Activated T-helper 1 cell treated with anti-CD3 and anti-CD28 coated beads, Interleukin-12 subunit alpha, Interleukin-12 subunit beta, Interleukin-2, Interleukin-4 antibody, amounts not matched to agents 30 ng/mL and 10 ng/mL and 1 ng/mL, durations not matched to agents 14 hours and 24 hours and 36 hours (primary cell): ENCODE results near the gene HIRA. TPM values are rescaled to one million over a fixed set of nuclear protein-coding genes. Genes with fewer than 3 reads are reported as not detected.
A peak's percentile ranks its signal among the peaks of the same experiment; 100 is the strongest.

Experiments
- DNase-seq: peaks from one replicate; pipeline ENCODE4 v3.0.0; 2021; ENCODE audit warnings: low spot score
- H3K27ac Mint-ChIP-seq: one replicate; pipeline ENCODE4 v1.8.0; 2021; ENCODE audit warnings: mild to moderate bottlenecking, mixed read lengths
- H3K27me3 Mint-ChIP-seq: one replicate; pipeline ENCODE4 v1.8.0; 2022; ENCODE audit warnings: mild to moderate bottlenecking, moderate library complexity, mixed read lengths; ENCODE audit not compliant: insufficient read depth
- H3K36me3 Mint-ChIP-seq: one replicate; pipeline ENCODE4 v1.8.0; 2021; ENCODE audit warnings: low read depth, mixed read lengths
- H3K4me1 Mint-ChIP-seq: one replicate; pipeline ENCODE4 v1.8.0; 2021; ENCODE audit warnings: low read depth, mixed read lengths
- H3K4me3 Mint-ChIP-seq: one replicate; pipeline ENCODE4 v1.8.0; 2021; ENCODE audit warnings: mild to moderate bottlenecking, moderate library complexity, mixed read lengths
- H3K9me3 Mint-ChIP-seq: one replicate; pipeline ENCODE4 v1.8.0; 2021; ENCODE audit warnings: mixed read lengths
- intact Hi-C: fragments of 100-400 bp; cut with micrococcal nuclease; formaldehyde crosslinking; loops from one replicate; pipeline ENCODE4 v1.15.1; 2024
- total RNA-seq: library from RNA; stranded (reverse); gene quantifications from 2 replicates; pipeline ENCODE4 v1.2.3, GENCODE V29; 2022

The HIRA gene
- total RNA-seq, 1 donor from 2014 or later = 46.0 TPM

DNA sequence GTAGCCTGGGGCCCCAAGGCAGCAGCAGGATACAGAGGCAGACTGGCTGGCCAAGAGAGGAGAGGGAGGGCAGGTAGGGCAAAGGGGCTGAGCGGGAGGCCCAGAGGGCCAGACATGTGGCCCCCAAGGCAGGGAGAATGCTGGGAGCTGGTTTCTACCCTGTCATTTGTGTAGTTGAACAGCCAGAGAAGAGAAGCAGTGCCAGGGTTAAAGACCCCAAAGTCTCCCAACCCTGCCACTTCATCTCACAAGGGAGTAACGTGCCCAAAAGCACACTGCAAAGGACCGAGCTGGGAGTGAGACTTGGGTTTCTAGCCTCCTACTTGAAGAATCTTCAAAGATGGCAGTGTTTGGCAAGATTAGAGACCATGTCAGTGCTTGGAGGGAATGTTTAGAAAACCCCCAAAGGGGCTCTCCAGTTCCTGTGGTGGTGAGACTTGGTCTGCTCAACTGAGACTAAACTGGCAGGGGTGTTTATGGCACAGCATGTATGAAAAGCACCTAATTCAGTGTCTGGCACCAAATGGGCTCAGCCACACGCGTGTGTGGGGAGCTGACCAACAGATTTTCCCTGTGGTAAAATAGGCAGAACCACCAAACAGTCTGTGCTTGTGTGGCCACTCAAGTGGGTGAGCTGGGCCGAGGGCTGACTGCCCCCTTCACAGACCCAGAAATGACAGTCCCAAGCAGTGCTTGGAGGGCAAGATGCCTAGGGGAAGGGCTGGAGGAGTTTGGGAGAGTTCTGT, 71.8 kb downstream of the HIRA start:
- intact Hi-C loops = no loop called here
- H3K4me1 Mint-ChIP-seq = peaks cover 8% of the 10 kb centered on the region
- no peak for DNase-seq
- no peaks in the 10 kb centered on the region for H3K9me3 Mint-ChIP-seq
- peaks cover 40% of the 10 kb centered on the region for H3K36me3 Mint-ChIP-seq
- no peak overlapping the region for H3K4me3 Mint-ChIP-seq
- no peak overlapping the region for H3K27ac Mint-ChIP-seq
- H3K27me3 Mint-ChIP-seq = no peaks in the 10 kb centered on the region

DNA sequence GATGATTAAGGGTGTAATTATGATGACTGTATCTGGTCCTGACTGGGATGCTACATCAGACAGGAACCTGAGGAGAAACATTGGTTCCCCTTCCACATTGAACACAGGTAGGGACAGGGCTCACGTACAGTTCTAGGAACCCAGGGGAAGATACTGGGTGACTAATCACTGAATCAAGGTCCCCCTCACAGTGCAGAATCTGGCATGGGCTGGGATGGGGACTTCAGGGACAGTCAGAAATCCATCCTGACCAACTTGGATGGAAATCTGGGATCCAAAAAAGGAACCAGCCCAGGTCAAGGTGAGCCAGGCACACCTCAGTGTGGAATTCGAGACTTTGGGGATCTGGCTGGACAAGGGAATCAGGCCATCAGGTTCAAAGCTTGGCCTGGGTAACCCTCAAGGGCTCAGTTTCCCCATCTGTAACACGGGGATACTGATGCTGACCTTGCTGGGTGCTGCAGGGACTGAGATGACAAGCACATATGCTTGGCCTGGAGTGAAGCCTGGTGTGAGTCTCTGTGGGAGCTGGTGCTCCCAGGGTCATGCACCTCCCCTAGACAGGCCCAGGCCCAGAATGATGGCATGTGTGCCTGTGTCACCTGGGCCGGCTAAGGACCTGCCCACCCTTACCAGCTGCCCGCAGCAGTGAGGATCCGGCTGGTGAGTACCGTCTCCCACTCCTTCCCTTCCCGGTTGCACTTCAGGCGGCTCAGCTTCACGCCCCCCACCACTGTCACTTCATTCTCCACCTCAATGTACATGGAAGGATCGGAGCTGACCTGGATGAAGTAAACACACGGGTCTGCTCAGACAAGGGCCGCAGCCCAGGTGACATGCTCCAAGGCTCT, 72.6 kb downstream of the HIRA start:
- intact Hi-C loops = no loop called here
- Mint-ChIP-seq H3K4me3 (no peak overlapping the region), H3K36me3 (peaks cover 35% of the 10 kb centered on the region), H3K4me1 (peaks cover 5% of the 10 kb centered on the region), H3K9me3 (no peaks in the 10 kb centered on the region), H3K27ac (no peak overlapping the region), H3K27me3 (no peaks in the 10 kb centered on the region)
- DNase-seq = no peak

DNA sequence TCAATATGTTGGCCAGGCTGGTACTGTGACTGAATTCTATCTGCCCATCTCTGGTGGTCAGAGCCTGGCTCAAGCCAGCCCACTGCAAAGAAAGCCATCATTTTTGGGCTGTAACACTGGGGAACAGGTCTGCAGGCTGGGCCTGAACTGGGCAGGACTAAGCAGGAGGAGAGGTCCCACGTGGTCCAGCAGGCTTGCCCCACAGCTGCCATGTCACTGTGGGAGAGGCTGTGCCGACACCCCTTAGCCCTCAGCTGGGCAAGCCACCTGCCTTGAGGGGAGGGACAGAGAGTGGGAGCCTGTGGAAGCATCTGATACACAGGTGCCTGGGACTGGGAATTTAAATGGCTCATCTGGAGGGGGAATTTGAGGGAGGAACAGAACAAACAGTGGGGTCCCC, 73.3 kb downstream of the HIRA start:
- Mint-ChIP-seq H3K36me3 (peaks cover 37% of the 10 kb centered on the region), H3K4me1 (peaks cover 5% of the 10 kb centered on the region), H3K27me3 (no peaks in the 10 kb centered on the region), H3K4me3 (no peak overlapping the region), H3K27ac (no peak overlapping the region), H3K9me3 (no peaks in the 10 kb centered on the region)
- intact Hi-C loops = no loop called here
- DNase-seq = no peak

DNA sequence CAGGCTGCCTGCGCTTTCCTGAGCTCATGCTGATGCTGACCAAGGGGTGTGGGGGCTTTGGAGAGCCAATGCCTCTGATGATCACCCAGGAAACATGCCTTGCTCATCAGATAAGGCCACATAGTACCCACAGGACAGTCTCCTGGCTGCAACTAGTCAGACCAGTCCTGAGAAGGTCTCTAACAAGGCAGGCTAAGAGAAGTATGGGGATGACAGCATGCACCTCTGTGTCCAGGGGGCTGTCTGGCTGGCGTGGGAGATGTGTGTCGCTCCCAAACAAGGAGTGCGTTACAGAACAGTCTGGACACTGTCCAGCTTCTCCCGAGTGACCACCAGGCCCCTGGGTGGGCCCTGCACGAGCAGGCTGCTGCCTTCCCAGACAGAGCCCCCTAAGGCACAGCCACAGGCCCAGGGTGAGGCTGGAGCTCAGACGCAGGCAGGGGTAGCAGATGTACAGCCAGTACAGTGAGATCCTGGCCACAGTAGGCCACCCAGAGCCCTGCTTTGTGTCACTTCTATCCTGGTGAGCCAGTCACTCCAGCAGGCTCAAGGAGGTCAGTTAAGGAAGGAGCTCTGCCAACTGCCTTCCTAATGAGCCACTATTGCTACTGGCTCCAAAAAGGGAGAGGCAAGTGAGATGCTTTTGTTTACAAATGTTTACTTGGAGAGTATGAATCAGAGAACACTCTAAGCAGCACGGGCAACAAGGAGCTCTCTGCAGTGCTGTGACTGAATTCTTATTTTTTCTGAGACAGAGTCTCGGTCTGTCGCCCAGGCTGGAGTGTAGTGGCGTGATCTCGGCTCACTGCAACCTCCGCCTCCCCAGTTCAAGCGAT, 74.0 kb downstream of the HIRA start:
- intact Hi-C loops = no loop called here
- Mint-ChIP-seq H3K4me1 (peaks cover 5% of the 10 kb centered on the region), H3K27me3 (no peaks in the 10 kb centered on the region), H3K9me3 (no peaks in the 10 kb centered on the region), H3K36me3 (peaks cover 37% of the 10 kb centered on the region), H3K4me3 (no peak overlapping the region), H3K27ac (no peak overlapping the region)
- DNase-seq = no peak

DNA sequence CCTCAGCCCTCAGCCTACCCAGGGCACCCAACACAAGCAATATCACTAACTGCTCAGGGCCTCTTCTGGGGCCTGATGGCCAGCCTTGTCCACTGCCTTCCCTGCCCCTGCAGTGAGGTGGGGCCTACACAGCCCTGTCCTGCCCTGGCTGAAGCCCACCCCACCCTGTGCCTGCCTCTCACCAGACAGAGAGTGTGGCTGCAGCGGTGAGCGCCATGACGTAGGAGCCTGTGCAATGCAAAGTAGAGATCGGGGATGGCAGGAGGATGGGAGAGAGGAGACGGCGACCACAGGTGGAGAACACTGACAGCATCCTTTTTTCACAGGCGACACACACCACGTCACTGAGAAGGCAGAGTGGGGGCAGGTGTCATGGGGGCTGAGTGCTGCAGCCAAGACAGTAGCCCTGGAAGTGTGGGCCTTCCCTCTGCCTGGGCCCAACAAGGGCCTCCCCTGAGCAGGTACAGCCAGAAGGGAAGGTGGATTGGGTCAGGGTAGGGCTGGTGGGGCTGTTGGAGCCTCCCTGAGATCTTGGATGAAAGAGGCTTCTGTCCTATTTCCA, 74.7 kb downstream of the HIRA start:
- intact Hi-C loops = no loop called here
- no peak overlapping the region for H3K27ac Mint-ChIP-seq
- H3K4me3 Mint-ChIP-seq = no peak overlapping the region
- H3K9me3 Mint-ChIP-seq = no peaks in the 10 kb centered on the region
- H3K27me3 Mint-ChIP-seq = no peaks in the 10 kb centered on the region
- peaks cover under 1% of the 10 kb centered on the region for H3K4me1 Mint-ChIP-seq
- no peak for DNase-seq
- H3K36me3 Mint-ChIP-seq = peaks cover 37% of the 10 kb centered on the region

DNA sequence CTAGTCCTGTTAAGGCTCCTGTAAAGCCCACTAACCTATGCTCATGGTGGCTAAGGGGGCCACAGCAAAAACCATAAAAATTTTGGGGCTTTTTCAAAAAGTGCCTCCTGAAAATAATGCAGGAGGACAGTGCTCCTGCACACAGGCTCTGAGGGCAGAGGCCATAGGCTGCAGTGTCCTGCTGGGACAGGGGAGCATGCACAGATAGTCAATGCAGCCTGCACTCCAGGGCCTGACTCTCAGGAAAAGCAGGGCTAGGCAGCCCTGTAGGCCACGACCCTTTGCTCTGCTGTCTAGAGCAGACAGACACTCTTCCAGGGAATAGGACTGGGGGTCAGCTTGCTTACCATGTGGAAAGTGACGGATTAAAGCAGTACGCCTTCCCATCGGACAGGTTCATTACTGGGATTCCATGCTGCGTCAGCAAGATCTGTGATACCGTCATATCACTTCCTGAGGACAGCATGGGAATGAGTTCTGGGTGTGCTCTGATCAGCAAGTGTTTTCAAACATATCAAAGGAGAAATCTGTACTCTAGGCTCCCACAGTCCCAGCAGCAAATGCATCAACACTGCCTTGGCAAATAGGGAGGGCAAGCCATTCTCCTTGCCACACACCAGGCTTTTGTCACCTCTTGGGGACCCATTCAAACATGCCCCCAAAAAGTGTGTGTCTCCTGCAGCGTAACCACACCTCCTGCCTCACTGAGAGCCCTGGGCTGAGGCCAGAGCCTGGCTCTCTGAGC, 75.9 kb downstream of the HIRA start:
- no peaks in the 10 kb centered on the region for H3K27me3 Mint-ChIP-seq
- no peaks in the 10 kb centered on the region for H3K4me1 Mint-ChIP-seq
- no peaks in the 10 kb centered on the region for H3K9me3 Mint-ChIP-seq
- H3K27ac Mint-ChIP-seq = no peak overlapping the region
- peaks cover 36% of the 10 kb centered on the region for H3K36me3 Mint-ChIP-seq
- DNase-seq = no peak
- H3K4me3 Mint-ChIP-seq = no peak overlapping the region
- intact Hi-C loops = no loop called here

DNA sequence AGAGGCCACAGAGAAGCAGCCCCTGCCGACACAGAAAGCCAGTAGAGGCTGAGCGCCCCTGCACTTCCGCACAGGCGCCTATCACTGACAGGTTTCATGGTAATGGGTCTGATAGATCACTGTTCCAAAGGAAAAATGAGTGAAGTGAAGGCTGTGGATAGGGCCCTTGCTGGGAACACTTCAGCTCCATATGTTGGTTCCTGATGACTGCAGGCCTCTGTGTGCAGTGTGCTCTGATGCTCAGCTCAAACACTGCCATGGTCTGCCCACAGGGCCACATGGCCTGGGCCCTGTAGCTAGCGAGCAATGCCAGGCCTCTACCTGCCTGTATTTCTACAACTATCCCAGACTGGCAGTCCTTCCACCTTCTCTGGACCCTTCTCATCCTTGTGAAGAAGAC, 77.3 kb downstream of the HIRA start:
- H3K36me3 Mint-ChIP-seq = peaks cover 42% of the 10 kb centered on the region
- no peaks in the 10 kb centered on the region for H3K9me3 Mint-ChIP-seq
- no peak for DNase-seq
- intact Hi-C loops = no loop called here
- no peak overlapping the region for H3K4me3 Mint-ChIP-seq
- no peaks in the 10 kb centered on the region for H3K4me1 Mint-ChIP-seq
- no peak overlapping the region for H3K27ac Mint-ChIP-seq
- H3K27me3 Mint-ChIP-seq = no peaks in the 10 kb centered on the region

DNA sequence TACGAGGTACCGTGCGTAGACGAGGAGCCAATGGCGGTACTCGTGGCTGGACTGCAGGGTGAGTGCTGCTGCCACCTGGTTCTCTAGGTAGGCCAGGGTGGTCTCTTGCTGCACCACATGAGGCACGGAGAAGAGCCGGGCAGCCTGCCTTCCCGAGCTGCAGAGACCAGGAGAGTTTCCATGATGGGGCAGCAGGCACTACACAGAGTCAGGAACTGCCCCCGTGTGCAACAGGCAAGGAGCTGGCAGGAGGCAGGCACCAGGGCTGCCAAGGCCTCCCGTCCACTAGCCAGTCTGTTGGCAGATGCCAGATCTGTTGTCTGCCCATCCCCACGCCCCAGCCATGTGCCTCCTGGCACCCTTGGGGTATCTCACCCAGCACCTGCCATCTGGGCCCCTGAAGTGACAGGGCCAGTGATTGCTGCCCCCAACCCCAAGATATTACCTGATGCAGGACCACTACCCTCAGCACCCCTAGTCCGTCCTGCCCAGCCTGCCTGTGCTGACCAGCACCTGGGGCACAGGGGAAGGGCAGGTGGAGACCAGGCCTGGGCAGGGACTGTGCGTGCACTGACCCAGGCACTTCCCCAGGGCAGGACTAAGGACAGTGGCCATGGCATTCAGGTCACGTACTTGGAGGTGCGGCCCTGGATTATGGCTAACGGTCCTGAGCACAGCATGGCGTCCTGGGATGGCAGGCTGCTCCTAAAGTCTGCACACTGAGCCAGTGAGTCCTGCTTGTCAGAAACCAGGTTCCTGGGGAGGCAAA, 78.0 kb downstream of the HIRA start:
- DNase-seq = no peak
- no peaks in the 10 kb centered on the region for H3K4me1 Mint-ChIP-seq
- peaks cover 37% of the 10 kb centered on the region for H3K36me3 Mint-ChIP-seq
- intact Hi-C loops = no loop called here
- no peaks in the 10 kb centered on the region for H3K9me3 Mint-ChIP-seq
- H3K27ac Mint-ChIP-seq = no peak overlapping the region
- H3K27me3 Mint-ChIP-seq = no peaks in the 10 kb centered on the region
- no peak overlapping the region for H3K4me3 Mint-ChIP-seq

DNA sequence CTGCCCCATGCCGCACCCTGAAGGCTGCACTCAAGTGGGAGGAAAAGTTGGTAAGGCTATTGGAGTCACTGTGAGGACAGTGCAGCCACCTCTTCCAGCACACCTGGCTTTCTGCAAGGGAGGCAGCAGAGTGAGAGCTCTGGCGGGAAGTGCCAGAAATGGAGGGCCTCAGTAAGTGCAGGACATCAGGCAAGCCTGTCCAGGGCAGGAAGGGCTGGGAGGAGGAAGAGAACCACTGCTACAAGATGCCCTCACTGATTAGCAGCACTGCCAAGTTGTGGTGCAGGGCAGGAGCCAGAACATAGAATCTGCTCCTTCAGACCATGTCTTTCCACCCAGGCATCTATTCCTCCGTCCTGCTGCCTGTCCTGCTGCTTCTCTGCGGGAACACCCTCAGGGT, 78.8 kb downstream of the HIRA start:
- H3K27ac Mint-ChIP-seq = no peak overlapping the region
- H3K4me1 Mint-ChIP-seq = no peaks in the 10 kb centered on the region
- H3K27me3 Mint-ChIP-seq = no peaks in the 10 kb centered on the region
- no peak overlapping the region for H3K4me3 Mint-ChIP-seq
- H3K9me3 Mint-ChIP-seq = no peaks in the 10 kb centered on the region
- H3K36me3 Mint-ChIP-seq = peaks cover 40% of the 10 kb centered on the region
- intact Hi-C loops = no loop called here
- DNase-seq = no peak

DNA sequence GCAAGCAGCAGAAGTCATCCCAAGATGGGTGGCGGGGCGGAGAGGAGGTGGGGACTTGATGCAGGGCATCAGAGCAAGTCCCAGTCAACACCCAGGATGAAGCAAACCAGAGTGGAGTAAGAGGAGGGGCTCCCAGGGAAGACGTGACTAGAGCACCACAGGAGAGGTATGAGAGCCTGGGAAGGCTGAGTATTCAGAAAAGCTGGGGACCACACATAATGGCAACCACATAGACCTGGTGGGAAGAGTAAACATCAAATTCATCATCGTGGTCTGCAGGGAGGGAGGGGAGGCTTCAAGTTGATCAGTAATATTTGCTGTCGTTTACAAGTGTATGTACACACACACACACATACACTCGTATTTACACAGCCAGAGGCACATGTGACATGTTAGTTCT, 79.3 kb downstream of the HIRA start:
- H3K9me3 Mint-ChIP-seq = no peaks in the 10 kb centered on the region
- intact Hi-C loops = no loop called here
- peak overlapping the region; percentile 6 for H3K27ac Mint-ChIP-seq
- no peak overlapping the region for H3K4me3 Mint-ChIP-seq
- H3K36me3 Mint-ChIP-seq = peaks cover 40% of the 10 kb centered on the region
- H3K4me1 Mint-ChIP-seq = no peaks in the 10 kb centered on the region
- no peak for DNase-seq
- no peaks in the 10 kb centered on the region for H3K27me3 Mint-ChIP-seq

DNA sequence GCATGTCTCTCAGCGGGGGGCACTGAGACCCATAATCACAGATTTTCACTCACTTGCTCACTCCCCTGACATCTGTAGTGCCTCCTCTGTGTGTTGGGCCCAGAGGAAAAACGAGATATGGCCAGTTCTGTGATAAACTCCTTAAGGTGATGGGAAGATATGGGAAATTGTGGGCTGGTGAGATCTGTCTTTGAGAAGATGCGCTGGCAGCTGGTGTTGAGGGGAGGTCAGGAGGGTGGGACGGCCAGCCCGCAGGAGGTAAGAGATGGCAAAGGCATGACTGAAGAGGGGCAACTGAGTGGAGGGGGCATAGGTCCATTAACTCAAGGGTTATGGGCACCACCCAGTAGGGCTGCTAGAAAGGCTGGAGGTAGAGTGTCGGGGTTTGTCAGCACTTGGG, 79.9 kb downstream of the HIRA start:
- no peaks in the 10 kb centered on the region for H3K9me3 Mint-ChIP-seq
- intact Hi-C loops = no loop called here
- H3K36me3 Mint-ChIP-seq = peaks cover 41% of the 10 kb centered on the region
- H3K27ac Mint-ChIP-seq = no peak overlapping the region
- H3K27me3 Mint-ChIP-seq = no peaks in the 10 kb centered on the region
- H3K4me1 Mint-ChIP-seq = no peaks in the 10 kb centered on the region
- no peak overlapping the region for H3K4me3 Mint-ChIP-seq
- no peak for DNase-seq

DNA sequence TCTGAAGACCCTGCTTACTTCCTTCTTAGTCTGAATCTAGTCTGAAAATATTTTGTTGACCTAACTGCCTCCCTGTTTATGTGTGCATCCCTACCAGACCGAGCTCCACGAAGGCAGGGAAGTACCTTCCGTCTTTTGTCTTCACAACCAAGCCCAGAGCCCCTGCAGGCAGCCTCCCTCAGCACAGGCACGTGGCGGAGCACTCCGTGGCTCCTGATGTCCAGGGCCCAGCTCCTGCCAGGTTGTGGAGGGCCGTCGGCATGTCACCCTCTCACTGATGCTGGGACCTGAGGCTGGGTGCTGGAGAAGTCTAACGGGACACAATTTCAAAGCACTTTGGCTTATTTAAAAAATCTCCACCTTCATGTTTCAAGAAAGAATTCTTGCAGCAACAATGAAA, 80.6 kb downstream of the HIRA start:
- Mint-ChIP-seq H3K4me3 (no peak overlapping the region), H3K4me1 (no peaks in the 10 kb centered on the region), H3K36me3 (peaks cover 47% of the 10 kb centered on the region), H3K27me3 (no peaks in the 10 kb centered on the region), H3K9me3 (no peaks in the 10 kb centered on the region), H3K27ac (no peak overlapping the region)
- intact Hi-C loops = no loop called here
- no peak for DNase-seq
